GM21576 (cell line): ENCODE measurements around the gene KBTBD2.
"Not testable (repeated sequence)": the region's sequence is repeated elsewhere in the genome, so short reads cannot be mapped to it uniquely, and the experiment has no call there.

Experiments
- ATAC-seq: cut with Tn5 transposase; IDR thresholded peaks from one replicate; pipeline ENCODE4 v1.9.1; 2021; ENCODE audit warnings: mild to moderate bottlenecking, moderate library complexity; ENCODE audit not compliant: unreplicated experiment

The KBTBD2 gene

DNA sequence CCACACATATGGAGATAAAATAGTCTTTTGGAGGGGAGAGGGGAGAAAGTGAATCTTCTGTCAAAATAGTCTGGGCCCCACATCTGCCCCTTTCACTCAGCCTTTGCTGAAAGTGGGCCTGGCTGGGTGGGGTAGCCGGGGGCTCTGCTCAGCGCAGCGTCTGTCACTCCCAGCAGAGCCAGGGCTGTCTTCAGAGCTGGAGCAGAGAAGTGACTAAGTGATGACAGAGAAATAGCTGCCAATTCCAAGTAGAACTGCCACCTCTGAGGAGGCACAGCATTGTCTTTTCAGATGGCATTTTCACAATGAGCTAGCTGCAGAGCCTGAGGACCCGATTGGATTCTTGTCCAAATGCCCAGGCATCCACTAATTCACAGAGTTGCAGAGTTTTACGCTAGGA is 34.5 kb downstream of the KBTBD2 start:
- ATAC-seq = not testable (repeated sequence)

DNA sequence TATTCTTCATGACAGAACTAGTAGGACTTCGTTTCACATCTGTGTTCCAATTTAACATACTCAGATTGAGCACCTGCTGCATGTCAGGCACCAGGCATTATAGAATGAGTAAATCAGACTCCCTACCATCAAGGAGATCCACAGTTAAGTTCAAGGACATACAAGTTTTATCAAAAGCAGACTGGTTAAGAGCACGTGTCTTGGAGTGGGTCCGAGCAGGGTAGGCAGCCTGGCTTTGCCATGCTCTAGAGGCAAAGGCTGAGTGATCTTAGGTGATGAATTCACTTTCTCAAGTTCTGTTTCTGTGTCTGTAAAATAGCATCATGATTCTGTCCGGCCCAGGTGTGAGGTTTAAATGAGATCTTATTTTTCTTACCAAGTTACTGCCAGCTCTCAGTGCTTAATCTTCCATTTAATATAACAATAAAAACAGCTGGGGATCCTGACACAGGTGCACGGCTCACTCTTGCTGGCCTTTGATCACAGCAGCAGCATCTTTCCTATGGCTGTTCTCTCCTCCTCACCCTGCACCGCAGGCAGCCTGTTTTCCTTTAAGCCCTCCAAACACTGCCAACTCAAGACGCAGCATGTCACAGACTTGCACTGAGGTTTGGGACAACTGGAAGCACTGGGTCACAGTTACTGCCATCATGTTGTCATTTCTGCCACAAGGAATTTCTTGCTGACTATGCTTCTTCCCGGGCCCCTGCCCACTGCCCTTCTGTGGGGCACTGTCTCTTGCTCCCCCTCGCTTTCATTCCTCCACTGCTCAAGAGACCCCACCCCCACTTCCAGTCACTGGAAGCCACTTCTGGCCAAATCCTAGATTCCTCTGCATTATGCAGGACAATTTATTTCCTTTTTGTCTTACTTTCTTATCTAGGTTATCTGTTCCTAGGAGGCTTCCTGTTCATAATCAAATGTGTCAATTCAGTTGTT is 35.5 kb downstream of the KBTBD2 start:
- ATAC-seq = not testable (repeated sequence)

DNA sequence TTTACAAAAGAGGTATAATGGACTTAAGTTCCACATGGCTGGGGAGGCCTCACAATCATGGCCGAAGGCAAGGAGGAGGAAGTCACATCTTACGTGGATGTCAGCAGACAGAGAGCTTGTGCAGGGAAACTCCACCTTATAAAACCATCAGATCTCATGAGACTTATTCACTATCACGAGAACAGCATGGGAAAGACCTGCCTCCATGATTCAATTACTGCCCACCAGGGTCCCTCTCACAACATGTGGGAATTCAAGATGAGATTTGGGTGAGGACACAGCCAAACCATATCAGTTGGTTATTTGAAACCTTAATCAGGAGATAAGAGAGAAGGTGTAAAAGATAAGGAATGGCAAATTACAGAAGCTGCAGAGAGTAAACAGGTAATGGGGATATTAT is 40.9 kb downstream of the KBTBD2 start:
- not testable (repeated sequence) for ATAC-seq

DNA sequence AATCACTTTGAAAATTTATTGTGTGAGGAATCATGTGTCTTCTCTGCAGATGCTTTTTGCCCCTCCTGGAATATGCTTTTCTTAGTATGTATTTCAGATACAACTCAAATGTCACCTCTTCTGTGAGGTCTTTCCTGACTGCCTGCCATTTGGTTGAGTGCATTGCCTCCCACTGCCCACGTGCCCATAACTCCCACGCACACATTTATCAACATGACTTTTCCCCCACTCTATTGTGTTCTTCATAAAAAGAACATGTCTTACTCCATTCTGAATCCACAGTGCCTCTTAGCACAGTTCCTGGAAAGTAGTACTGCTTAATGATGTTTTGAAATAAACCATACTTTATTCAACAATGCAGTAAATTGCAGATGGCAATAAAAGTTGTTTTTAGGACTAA is 42.9 kb downstream of the KBTBD2 start:
- ATAC-seq = not testable (repeated sequence)

DNA sequence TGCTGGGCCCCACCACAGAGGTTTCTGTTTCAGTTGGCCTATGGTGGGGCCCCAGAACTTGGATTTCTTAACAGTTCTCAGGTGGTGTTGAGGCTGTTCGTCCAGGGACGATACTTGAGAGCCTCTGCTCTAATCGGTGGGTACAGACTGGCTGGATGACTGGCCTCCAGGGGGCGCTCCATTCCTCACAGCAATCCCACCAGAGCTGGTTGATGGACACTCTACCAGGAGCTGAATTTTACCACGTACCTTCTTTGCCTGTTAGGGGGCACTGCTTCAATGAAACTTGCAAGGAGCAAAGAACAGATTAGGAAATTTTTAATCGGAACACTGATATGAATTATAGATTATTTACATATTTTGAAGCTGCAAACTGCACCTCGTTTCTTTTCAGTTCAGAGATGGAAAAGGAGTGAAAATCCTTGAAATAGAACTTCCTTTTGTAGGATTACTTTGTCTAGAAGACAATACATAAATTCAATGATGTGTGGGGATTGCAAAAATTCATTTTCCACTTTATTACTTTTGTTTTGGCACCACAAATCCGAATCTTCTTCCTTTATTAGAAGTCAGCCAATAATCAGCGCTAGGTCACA is 44.8 kb downstream of the KBTBD2 start:
- peak; percentile 100 for ATAC-seq

DNA sequence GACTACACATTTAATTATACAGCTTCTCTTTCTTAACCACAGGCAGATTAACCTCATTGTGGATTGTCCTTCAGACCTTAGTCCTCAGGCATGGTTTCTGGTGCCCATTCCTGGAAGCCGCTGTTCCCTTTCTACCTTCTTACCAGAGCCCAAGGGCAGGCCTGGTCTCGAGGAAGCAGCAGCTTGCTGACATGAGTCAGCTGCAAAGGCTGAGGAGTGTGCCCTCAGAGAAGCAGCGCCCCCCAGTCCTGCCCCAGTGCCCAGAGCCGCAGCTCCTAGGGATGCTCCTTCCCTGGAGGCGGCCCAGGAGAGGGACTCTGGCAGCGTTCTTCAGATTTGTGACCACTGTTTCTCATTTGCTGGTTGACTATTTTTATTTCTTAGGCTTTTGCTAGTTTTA is 46.8 kb downstream of the KBTBD2 start:
- not testable (repeated sequence) for ATAC-seq

DNA sequence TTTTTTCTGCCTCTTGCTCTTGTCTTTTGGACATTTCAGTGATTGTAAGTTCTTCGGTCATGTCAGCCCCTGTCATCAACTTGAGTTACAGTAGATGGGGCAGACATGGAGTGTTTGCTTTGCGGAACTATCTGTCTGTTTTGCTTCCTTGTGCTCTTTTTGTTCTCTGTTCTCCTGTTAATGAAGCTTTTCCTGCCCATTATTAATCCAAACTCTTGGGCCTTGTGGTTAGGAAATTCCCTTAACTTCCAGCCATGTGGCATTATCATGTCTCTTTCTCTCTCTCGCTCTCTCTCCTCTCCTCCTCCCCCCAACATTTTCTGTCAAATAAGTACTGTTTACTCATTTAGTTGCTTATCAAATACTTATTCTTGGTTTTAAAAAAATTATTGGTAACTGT is 47.8 kb downstream of the KBTBD2 start:
- ATAC-seq = not testable (repeated sequence)

DNA sequence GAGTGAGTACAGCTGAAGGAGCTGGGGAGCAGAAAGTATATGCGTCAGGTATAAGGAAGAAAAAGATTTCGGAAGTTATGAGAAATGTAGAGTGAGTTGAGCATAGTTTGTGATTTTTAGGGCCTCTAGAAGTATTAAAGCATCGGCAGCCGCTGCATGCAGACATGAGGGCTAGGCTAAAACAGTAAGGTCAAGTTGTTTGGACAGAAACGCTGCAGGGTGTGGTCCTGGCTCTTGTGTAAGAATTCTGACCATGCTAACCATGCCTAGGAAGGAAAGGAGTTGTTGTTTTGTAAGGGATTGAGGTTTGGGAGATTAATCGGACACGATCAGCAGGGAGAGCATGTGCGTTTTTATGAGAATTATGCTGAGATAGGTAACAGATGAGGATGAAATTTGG is 51.7 kb downstream of the KBTBD2 start:
- ATAC-seq = not testable (repeated sequence)

DNA sequence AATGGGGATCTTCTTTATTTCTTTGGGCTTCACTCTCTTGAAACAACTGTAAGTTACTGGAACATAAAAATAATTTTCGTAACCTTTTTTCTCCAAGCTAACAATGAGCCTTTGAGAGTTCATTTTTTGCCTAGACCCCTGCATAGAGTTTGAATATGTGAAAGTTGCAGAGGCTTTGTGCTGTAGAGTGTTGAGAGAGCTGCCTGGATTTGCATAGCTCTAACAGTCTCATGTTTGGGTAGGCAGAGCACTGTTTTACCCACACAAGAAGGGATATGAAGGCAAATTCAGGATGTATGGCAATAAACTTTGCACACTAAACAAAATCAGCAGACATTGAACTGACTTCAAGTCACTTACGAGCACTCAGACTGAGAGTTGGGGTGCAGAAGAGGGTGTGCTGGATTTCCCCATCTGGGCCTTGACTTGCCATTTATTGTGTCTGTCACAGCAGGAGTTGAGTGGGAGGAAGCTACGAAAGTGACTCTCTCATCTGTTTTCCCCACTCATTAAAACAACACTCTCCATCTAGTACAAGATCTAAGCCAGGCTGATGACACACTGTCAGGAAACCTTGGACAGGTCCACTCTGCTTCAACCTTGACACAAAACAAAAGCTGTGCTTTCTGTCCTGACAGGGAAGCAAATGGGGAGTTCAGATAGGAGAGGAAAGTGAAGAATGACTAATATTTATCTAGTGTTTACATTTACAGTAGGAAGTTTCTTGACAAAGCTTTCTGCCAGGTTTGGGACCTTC is 62.4 kb downstream of the KBTBD2 start:
- ATAC-seq = peak; percentile 75
